A673 (cell line): Measurements from ENCODE around the gene CASTOR2.
"Not testable (repeated sequence)": the region's sequence is repeated elsewhere in the genome, so short reads cannot be mapped to it uniquely, and the experiment has no call there.

Experiments
- CTCF ChIP-seq: fragments of 300-800, 200-600 bp; sonication (generic); conservative IDR thresholded peaks from 2 replicates; pipeline ENCODE4 v1.5.1; 2017; ENCODE audit warnings: low read depth, mild to moderate bottlenecking, antibody characterized with exemption, low read length, moderate library complexity, mixed read lengths
- EZH2 ChIP-seq: fragments of 200-600 bp; sonication (generic); IDR thresholded peaks from 2 replicates; pipeline ENCODE4 v1.6.1; 2017; ENCODE audit warnings: borderline replicate concordance, low read depth, mild to moderate bottlenecking, mixed read lengths, antibody characterized with exemption, low read length; ENCODE audit not compliant: poor library complexity, severe bottlenecking

GRCh38 chr7:74975959-74976358 is 11.5 kb downstream of the CASTOR2 start:
- TF ChIP-seq CTCF, EZH2: not testable (repeated sequence)
